Bone marrow (tissue), 2 donors: Measurements from ENCODE around the gene WFDC8.

ENCODE experiments used
- DNase-seq, 2 donors: peaks; one replicate each; lab custom pipeline; 2025; lab: John Stamatoyannopoulos, UW

Gene WFDC8

GRCh38 chr20:45547206-45547770 is 31.8 kb downstream of the WFDC8 start, which contains the start of gene EPPIN:
TSS of gene EPPIN (minus strand) at chr20:45547401. CDS start at chr20:45547357, 44 bp downstream.
- DNase-seq: no peak

GRCh38 chr20:45545754-45546453 is 33.2 kb downstream of the WFDC8 start:
- DNase-seq: no peak

- no peak for DNase-seq
These were observed 33.7 kb downstream of the WFDC8 start for GRCh38 chr20:45545351-45545750.

- DNase-seq: no peak
These were observed 39.7 kb downstream of the WFDC8 start, which contains the start of gene WFDC6 for GRCh38 chr20:45539382-45539781. TSS of gene WFDC6 (minus strand) at chr20:45539482. CDS start at chr20:45539407, 75 bp downstream.

GRCh38 chr20:45538209-45538799 is 40.8 kb downstream of the WFDC8 start:
- no peak for DNase-seq

GRCh38 chr20:45527294-45527693 is 51.8 kb downstream of the WFDC8 start:
- no peak for DNase-seq

GRCh38 chr20:45523821-45524220 is 55.3 kb downstream of the WFDC8 start:
- DNase-seq: no peak

- no peak for DNase-seq
These were observed 60.8 kb downstream of the WFDC8 start for GRCh38 chr20:45518282-45518681.

GRCh38 chr20:45515147-45515913 is 63.8 kb downstream of the WFDC8 start, which contains the start of gene SPINT3:
TSS of gene SPINT3 (minus strand) at chr20:45515622. CDS start at chr20:45515608, 14 bp downstream.
- DNase-seq: no peak

GRCh38 chr20:45510242-45510862 is 68.7 kb downstream of the WFDC8 start:
- no peak for DNase-seq

- DNase-seq: no peak
These were observed 70.0 kb downstream of the WFDC8 start for GRCh38 chr20:45509091-45509490.

- no peak for DNase-seq
These were observed 70.8 kb downstream of the WFDC8 start for GRCh38 chr20:45508068-45508886.

GRCh38 chr20:45507011-45507820 is 71.9 kb downstream of the WFDC8 start:
- DNase-seq: no peak

GRCh38 chr20:45506398-45506797 is 72.7 kb downstream of the WFDC8 start:
- DNase-seq: no peak

- no peak for DNase-seq
These were observed 75.7 kb downstream of the WFDC8 start for GRCh38 chr20:45503403-45503802.

GRCh38 chr20:45502561-45502960 is 76.5 kb downstream of the WFDC8 start:
- no peak for DNase-seq
